Urothelium cell line (cell line): ENCODE data around the gene TMEM175.
"Not testable (repeated sequence)": the region's sequence is repeated elsewhere in the genome, so short reads cannot be mapped to it uniquely, and the experiment has no call there.

Source experiments
- DNase-seq: peaks from one replicate; pipeline ENCODE4 v3.0.0; 2011; ENCODE audit warnings: low spot score, mixed read lengths
- FAIRE-seq: peaks from 2 replicates; lab custom pipeline; 2011; peaks lifted over from hg19 to GRCh38; lab: Jason Lieb, UNC

TMEM175 gene

DNA sequence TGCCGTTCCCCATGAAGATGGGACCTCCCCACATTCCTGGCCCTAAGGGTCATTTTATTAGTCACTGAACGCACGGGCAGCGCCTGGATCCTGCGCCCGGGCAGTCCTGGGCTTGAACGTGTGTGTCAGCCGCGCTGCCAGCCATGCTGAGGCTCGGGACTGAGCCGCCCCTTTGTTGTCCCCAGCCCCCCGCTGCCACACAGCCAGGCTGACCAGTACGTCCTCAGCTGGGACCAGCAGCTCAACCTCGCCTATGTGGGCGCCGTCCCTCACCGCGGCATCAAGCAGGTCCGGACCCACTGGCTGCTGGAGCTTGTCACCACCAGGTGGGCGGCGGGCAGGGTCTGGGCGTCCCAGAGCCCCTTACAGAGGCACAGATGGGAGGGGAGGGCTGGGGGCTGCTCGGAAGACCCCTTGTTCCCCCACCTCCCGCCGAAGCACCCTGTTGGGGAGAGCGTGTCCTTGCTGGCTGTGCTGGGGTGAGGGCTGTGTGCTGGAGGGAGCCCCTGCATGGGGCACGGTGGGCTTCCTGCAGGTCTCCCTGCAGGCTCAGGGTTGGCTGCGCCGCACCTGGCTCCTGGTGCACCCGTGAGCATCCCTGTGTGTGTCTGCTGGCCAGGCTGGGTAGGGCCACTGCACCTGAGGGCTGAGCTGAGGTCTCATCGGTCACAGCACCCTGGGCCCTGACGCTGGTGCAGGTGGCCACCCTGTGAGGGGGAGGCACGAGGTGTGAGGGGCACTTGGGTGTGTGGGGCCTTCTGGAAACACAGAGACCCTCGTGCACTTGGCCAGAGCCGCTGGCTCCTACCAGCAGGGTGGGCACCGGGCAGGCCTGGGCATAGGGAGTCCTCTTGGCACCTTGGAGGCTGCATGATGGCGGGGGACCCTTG, 55.6 kb downstream of the TMEM175 start:
- DNase-seq: no peak
- FAIRE-seq: no peak

DNA sequence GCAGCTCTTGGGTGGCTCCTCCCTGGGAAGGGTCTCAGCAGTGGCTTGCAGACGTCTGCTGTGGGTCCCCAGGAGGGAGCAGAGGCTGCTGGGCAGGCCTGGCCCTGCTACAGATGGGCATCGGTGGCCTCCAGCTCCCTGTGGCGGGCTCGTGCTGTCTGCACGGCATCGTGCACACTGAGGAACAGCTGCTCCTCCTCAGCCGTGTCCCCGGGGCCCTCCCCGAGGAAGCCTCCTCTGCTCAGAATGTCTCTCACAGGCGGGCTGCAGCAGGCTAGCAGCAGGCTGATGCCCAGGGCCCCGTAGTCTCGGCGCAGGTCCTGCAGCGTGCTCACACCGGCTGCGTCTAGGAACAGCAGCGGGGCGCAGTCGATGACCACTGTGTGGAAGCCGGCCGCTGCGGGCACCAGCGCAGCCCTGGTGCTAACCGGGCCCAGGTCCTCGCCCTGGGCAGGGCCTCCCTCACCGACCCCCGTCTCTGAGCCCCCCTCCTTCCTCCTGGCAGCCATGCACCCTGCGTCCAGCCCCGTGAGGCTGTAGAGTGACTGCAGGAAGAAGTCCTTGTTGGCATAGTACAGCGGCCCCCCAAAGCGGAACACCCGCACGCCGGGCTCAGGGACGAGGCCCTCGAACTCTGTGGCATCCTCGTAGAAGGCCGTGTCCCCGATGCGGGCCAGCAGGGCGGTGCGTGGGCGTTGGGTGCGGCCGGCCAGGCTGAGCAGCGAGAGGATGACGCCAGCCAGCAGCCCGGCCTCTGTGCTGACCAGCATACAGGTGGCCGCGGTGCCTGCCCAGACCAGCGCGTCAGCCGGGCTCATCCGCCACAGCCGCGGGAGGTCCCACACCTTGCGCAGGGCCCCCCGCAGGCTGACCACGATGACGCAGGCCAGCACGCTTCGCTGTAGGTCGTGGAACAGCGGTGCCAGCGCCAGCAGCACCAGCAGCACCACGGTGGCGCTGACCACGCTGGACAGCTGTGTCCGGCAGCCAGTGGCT, 56.8 kb downstream of the TMEM175 start:
- FAIRE-seq: no peak
- DNase-seq: no peak

DNA sequence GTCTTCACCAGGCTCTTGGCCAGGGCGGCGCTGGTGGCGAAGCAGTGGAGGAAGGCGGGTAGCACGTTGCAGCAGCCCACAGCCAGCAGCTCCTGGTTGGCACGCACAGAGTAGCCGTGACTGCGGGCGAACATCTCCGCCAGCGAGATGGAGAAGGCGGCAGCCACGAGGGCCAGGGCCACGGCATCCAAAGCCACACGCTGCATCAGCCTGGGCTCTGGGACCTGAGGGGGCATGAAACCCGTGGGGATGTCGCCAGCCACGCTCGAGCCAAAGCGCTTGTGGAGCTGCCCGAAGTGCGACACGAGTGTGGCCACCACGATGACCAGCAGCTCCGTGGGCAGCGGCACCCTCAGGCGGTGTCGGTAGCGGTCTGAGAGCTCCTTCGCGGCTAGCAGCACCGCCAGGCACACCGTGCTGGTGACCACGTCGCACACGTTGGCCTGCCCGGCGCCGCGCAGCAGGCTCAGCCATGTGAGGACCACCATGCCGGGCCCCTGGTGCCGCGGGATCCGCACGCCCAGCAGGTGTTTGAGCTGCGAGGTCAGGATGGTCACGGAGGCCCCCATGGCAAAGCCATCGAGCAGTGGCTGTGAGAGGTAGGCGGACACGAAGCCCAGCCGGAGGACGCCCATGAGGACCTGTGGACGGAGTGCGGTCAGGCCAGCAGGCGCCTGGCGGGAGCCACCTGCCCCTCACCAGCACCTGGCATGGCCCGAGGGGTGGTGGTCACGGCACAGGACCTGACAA, 57.6 kb downstream of the TMEM175 start:
- DNase-seq (no peak), FAIRE-seq (no peak)

DNA sequence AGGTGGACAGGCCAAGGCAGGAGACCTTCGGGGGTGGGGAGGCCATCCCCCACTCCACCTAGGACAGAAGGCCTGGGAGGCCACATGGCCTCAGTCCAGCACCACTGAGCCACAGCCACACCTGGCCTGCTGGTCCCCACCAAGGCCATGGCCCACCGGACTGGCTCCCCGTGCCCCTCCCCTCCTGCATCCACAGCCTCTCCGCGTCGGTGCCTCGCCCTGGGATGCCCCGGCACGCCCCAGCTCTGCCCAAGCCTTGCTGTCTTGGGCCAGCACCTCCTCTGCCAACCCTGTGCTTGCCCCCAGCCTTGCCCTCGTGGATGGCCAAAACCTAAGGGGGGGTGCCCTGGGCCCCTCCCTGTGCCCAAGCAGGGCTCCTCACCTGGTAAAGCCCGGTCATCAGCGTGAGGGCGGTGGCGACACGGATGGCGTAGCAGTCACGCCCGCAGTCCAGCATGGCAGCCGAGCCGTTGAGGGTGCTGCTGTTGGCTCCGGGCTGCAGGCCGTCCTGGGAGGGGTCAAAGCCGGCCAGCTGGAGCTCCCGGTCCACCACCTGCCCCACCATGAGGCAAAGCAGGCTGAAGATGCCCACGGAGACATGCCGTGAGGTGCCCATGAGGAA, 58.6 kb downstream of the TMEM175 start:
- FAIRE-seq (no peak), DNase-seq (no peak)

DNA sequence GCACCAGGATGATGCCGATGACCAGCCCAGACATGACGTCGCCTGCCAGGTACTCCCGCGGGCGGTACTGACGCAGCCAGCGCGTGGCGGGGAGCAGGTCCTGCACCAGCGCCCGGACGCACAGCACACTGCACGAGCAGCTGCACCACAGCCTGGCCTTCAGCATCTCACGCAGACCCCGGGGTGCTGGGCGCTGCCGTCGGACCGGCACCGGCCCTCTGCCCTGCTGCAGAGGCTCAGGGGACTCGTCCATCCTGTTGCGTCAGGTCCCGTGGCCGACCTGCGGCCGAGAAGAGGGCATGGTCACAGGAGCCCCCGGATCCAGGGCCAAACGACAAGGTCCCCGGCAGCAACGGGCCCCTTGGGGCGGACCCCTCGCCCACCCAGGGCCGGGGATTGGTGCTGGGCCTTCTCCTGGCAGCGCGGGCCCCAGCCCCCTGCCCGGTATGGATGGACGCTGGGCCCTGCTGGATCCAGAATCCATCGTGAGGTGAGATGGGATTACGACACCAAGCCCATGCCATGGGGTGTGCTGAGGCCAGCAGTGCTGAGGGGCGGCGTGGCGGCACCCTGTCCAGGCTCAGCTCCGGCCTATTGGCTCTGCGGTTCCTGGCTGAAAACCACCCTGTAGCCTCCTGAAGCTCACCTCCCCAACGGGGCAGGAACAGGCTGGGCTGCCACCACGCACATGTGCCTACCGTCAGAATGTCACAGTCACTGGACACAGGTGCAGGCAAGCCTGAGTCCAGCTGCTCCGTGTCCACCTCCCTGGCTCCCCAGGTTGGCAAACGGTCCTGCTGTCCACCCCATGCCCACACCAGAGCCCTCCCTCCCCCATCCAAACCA, 59.4 kb downstream of the TMEM175 start:
- DNase-seq (no peak), FAIRE-seq (no peak)

DNA sequence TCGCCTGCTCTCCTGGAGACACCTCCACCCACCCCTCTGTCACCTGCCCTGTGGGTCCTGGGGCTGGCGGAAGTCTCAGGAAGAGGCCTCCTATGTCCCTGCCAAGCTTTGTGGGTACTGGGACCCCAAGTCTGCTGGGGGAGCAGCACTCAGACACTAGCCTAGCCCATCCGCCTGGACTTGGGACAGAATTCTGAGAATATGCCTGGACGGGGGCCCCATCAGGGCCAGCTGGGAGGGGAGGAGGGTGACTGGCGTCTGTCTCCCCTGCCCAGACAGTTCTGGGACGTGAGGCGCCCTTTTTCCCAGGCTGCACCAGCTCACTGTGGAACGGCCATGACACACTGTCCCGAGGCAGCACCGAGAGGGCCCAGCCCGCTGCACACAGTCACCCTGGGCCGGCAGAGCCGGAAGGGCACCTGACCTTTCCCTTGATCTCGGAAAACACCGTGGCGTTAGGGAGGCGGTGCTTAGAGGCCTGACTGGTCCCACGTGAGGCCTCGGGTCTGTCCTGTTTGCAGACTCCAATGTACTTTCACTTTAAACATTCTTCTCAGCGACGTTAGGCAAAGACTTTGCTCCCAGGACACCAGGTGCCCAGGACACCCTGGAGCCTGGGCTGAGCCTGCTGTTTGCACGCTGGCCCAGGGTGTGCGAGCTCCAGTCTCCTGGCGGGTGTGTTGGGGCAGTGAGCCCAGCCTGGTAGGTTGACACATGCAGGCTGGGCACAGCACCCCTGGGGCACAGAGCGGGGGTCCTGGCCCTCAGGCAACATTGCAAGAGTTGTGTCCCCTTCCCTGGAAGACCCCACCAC, 60.2 kb downstream of the TMEM175 start:
- FAIRE-seq: no peak
- no peak for DNase-seq

DNA sequence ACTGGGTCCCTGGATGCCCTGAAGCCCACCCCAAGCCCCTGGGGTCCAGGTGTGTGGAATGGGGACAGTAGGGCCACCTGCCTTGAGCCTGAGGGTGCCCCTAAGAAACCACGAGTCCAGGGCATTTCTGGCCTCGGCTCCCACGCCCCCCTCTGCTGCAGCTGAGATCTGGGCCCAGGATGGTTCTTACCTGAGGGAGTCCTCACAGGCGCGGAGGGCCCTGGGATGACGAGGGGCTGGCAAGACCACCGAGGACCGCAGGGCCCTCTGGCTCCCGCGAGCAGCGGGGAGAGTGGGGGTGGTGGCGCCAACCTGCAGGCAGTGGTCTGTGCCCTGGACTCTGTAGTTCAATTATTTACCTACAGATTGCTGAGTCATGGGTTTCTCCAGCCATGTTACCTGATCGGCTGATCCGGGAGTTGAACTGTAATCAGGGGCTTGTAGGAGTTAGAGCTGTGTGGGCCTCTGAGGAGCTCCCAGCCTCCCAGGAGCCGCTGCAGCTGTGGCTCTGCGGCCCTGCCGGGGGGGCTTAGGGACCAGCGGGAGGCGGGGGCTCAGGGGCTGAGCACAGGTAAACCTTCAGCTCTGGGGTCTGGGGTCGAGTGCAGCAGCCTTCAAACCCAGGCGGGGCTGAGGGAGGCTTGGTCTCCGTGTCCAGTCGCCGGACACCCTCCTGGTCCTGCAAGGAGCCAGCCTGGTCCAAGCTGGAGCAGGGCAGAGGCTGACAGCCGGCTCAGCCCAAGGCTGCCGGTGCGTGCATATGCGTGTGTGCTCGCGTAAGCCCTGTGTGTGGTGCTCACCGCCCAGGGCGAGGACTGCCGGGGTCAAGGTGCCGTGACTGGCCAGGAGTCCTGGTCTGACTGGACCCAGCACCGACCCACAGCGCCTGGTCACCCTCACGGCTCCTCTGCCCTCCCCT, 61.1 kb downstream of the TMEM175 start, which contains the start of gene SLC26A1:
TSS of gene SLC26A1 (minus strand) at position 294 of the 919 bp plus-strand sequence. CDS start 1,701 bp downstream, outside the sequence.
- no peak for FAIRE-seq
- DNase-seq: no peak

DNA sequence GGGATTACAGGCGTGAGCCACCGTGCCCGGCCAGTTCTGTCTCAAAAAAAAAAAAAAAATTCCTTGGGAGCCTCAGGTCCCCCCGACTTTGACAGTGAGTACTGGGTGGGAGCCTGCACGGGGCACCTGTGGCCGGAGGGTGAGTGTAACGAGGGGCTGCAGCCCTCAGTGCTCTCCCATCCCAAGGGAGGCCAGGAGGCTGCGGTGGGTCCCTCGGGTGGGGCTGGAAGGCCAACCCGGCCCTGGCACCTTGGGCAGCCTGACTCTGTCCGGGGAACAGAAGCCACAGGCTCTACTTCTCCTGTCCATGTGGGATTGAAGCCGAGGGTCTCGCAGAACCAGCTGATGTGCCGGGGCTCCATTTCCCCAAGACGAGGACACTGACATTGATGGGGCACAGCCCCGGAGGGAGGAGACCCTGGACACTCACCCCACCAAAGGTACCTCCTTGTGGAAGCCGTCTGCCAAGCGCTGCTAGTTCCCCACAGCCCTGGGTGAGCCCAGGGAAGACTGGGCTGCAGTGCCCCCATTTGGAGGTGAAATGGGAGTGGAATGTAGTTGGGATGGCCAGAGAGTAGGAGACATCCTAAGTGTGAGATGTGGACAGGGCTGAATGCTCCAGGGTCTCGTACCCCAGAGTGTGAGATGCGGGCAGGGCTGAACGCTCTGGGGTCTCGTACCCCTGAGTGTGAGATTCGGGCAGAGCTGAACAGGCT, 63.2 kb downstream of the TMEM175 start:
- FAIRE-seq (no peak), DNase-seq (no peak)

DNA sequence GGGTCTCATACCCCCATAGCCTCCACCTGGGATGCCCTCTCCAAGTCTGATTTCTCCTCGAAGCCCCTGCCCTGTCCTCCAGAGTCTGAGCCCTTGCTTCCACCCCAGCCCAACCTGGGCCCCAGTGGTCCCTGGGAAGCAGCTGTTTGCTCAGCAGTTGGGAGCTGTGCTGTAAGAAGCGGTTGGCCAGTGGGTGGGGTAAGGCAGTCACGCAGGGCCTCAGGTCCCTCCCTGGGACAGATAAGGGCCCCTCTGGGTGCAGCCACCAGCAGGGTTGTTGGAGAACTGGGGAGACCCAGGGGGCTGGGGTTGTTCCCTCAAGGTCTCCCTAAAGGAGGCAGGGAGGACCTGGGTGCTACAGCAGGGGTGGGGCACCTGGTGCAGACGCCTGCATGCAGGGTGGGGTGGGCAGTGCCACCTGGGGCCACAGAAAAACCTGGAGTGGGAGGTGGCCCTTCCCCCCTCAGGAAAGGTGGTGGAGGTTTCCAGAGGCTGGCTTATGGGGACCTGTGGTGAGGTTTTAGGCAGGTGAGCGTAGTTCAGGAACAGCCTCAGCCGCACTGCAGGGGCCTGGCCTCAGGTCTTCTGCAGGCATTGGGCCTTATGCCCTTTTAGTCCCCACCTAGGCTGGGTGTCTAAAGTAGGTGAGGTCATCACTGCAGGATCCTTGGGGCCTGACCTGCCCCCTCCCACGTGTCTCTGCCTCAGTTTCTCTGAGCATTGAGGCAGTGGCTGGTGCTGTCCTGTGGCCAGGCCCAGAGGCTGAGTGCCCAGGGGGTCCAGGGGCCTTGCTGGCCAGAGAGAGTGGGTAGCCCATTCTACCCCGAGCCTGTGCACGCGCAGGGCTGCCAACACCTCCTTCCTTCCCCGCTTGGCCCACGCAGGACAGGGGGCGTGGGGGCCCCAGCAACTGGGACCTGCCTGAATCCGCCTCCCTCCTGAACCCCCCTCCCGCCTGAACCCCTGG, 64.1 kb downstream of the TMEM175 start:
- FAIRE-seq: no peak
- DNase-seq: no peak

DNA sequence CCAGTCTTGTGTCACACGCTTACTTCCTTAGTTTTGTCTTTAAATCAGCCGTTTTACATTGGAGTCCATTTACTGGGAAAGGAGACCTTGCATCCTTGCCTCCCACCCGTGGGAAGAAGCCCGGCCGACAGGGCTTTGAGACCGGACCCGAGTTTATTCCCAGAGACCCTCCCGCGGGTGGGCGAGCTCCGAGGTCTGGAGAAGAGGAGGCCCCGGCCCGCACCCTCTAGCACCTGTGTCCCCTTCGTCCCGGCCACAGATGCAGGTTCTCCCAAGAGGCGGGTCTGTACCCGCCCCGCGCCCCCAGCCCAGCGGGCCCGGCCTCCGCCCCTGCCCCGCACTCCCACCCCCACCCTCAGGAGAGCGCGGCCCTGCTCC, 64.7 kb downstream of the TMEM175 start:
- FAIRE-seq: no peak
- no peak for DNase-seq

DNA sequence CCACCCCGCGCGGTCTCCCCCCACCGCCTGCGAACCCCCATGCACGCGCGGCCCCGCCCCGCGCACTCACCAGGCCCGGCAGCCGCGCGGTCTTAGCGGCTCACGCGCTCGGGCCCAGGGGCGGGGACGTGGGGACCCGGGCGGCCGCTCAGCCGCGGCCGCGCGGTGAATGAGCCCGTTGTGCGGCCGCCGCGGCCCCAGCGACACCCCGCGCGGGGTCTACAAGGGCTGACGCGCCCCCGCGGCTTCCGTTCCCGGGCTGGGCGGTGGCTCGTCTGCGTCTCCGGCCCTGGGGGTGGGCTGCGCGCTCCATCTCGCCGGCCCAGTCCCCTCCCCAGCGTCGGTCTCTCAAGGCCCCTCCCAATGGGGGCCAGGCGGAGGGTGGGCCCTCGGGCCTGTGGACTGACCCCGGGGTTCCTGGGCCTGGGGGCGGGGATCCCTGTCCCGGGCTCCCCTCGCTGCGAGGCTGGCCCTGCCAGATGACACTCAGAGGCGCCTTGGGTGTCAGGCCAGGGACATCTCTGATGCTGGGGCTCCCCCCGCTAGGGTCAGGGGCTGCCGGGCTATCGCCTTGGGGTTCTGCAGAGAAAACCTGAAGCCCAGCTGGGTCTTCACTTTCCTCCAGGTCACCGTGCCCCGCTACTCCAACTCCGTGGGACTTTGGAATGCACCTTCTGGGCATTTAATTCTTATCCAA, 65.3 kb downstream of the TMEM175 start:
- FAIRE-seq (no peak), DNase-seq (no peak)

DNA sequence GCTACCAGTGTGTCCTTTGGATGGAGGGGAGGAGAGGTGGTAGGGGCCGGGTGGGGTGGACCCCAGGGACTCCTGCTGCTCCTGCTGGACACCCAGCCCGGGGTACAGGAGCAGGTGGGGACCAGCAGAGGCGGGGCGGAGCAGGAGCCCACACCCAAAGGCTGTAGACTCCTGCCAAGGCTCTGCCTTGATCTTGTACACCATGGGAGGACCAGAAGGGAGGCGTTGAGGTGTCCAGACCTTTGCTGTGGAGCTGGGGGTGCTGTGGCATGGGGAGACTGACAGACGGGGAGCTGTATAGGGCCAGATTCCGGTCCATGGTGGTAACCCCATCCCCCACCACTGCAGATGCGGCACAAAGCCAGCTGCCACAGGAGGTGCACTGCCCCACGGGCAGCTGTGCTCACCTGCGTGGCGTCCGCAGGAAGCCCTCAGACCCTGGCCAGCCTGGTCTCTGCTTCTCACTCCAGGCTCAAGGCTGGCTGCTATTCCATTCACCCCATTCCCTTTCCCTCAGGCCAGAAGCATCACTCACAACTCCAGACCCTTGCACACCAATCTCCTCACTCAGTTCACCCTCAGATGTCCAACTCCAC, 65.9 kb downstream of the TMEM175 start:
- DNase-seq (no peak), FAIRE-seq (no peak)

DNA sequence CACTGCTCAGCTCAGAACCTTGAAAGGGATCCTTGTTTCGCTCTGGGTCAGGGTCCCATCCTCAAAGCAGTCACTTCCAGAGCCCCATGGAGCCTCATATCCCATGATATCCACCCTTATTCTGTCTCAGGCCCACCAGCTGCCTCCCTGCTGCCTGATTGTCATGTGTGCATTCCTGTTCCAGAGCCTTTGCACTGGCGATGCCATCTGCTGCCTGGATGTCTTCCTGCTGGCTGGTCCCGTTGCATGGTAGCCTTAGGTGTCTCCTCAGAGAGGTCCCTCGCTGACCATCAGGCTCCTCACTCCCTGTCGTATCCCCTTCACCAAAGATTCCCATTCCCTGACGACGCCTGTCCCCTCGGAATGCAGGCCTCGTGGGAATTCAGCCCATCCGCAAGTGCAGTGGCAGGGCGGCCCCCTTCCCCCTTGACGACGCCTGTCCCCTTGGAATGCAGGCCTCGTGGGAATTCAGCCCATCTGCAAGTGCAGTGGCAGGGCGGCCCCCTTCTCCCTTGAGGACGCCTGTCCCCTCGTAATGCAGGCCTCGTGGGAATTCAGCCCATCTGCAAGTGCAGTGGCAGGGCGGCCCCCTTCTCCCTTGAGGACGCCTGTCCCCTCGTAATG, 67.1 kb downstream of the TMEM175 start:
- not testable (repeated sequence) for DNase-seq, FAIRE-seq

DNA sequence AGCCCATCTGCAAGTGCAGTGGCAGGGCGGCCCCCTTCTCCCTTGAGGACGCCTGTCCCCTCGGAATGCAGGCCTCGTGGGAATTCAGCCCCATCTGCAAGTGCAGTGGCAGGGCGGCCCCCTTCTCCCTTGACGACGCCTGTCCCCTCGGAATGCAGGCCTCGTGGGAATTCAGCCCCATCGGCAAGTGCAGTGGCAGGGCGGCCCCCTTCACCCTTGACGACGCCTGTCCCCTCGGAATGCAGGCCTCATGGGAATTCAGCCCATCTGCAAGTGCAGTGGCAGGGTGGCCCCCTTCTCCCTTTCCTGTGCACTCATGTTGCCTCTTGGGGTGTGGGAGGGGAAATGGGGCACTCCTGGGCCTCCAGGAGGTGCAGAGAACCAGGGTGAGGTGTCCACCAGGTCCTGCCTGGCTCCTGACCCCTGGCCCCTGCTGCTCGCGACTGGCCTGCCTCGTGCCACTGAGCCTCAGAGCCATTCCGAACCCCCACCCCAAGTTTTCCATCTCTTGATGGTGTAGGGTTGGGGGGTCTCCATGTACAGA, 67.7 kb downstream of the TMEM175 start:
- no peak for FAIRE-seq
- DNase-seq: no peak
